ENCODE results near the gene AGAP1. TPM values are rescaled to one million over a fixed set of nuclear protein-coding genes. Genes with fewer than 3 reads are reported as not detected.

The AGAP1 gene
- total RNA-seq, 1 experiment from 2014 or later: 25.8 TPM

GRCh38 chr2:235690082-235690808 lies 196.4 kb downstream of the AGAP1 start:
- peaks cover 17% of the 10 kb centered on the region; the same call in 1 of the 2 replicates for H3K79me2 ChIP-seq (ENCODE audit: insufficient read depth, low read length)
- H3K9ac ChIP-seq (ENCODE audit: extremely low read depth, insufficient read length, low read length): no peak overlapping the region
- peaks cover 4% of the 10 kb centered on the region; the same call in 1 of the 2 replicates for H3K4me1 ChIP-seq (ENCODE audit: insufficient read depth, low read length)
- H3K18ac ChIP-seq (ENCODE audit: insufficient read length, low read depth, low read length): no peak overlapping the region
- no peaks in the 10 kb centered on the region for H3K23me2 ChIP-seq (ENCODE audit: insufficient read length, low read depth, low read length, poor library complexity, severe bottlenecking)
- Mint-ChIP-seq H3K4me3 (no peak overlapping the region), H3K9me3 (no peaks in the 10 kb centered on the region; a peak in 1 of 5 replicates), H3K4me1 (peaks cover 52 to 62% of the 10 kb centered on the region in 2 experiments), H3K27ac (peak overlapping the region in 2 of 3 experiments; percentile 38 to 47; a peak in 3 of 7 replicates), H3K36me3 (ENCODE audit: insufficient read depth in 1 of 3, low read depth in 3 of 3) (no peaks in the 10 kb centered on the region), H3K27me3 (ENCODE audit: low read depth) (no peaks in the 10 kb centered on the region)
- H3K27me3 ChIP-seq (ENCODE audit: insufficient read depth, low read length): no peaks in the 10 kb centered on the region
- no peak overlapping the region for H3T11ph ChIP-seq (ENCODE audit: low read length)
- no peak overlapping the region for H3K56ac ChIP-seq (ENCODE audit: insufficient read length, low read depth, low read length)
- no peak overlapping the region for H3K4me2 ChIP-seq (ENCODE audit: insufficient read depth, insufficient read length, low read length)
- no peak overlapping the region for H2AK5ac ChIP-seq (ENCODE audit: insufficient read length, low read length)
- no peak overlapping the region for H4K8ac ChIP-seq (replicated peaks; ENCODE audit: insufficient read length, low read depth, low read length)
- no peaks in the 10 kb centered on the region for H3K9me3 ChIP-seq (ENCODE audit: control insufficient read depth, low read depth, low read length)
- H2BK5ac ChIP-seq (ENCODE audit: insufficient read length, low read length): no peak overlapping the region
- no peak overlapping the region for H4K5ac ChIP-seq (ENCODE audit: insufficient read length, low read depth, low read length)
- H4K20me1 ChIP-seq (ENCODE audit: control insufficient read depth, insufficient read depth, insufficient read length): peaks cover 4% of the 10 kb centered on the region
- no peak overlapping the region for H3K27ac ChIP-seq (ENCODE audit: insufficient read length, low read depth, low read length)
- H3K23ac ChIP-seq (ENCODE audit: insufficient read length, low read depth, low read length): no peak overlapping the region
- H3K79me1 ChIP-seq (ENCODE audit: insufficient read depth, low read depth, low read length, poor library complexity, severe bottlenecking): peaks cover 4% of the 10 kb centered on the region
- no peak overlapping the region for H4K91ac ChIP-seq (ENCODE audit: insufficient read length, low read depth, low read length)
- no peak for TF ChIP-seq CTCF (conservative IDR thresholded peaks at IDR 0.05)
- H2AFZ ChIP-seq (ENCODE audit: low read length): no peak overlapping the region
- H2BK120ac ChIP-seq (ENCODE audit: low read depth, low read length, poor library complexity, severe bottlenecking): no peak overlapping the region
- H3K14ac ChIP-seq (ENCODE audit: insufficient read depth, low read length): no peak overlapping the region
- WGBS (ENCODE audit: extremely low coverage, insufficient read length, low lambda C conversion rate): no CpG with 5 or more reads among the region's 9 CpGs
- DNase-seq: no peak
- H3K4ac ChIP-seq (ENCODE audit: low read depth, low read length): no peak overlapping the region
- no peak overlapping the region for H2BK20ac ChIP-seq (ENCODE audit: low read depth, low read length, poor library complexity, severe bottlenecking)
- H2BK15ac ChIP-seq (ENCODE audit: low read depth, low read length): no peak overlapping the region
- H2BK12ac ChIP-seq (ENCODE audit: insufficient read length, low read depth, low read length): no peak overlapping the region

Measured in H9 (cell line).